Measurements from ENCODE around the gene RIN1.
"Not testable (repeated sequence)": the region's sequence is repeated elsewhere in the genome, so short reads cannot be mapped to it uniquely, and the experiment has no call there.

Gene RIN1

DNA sequence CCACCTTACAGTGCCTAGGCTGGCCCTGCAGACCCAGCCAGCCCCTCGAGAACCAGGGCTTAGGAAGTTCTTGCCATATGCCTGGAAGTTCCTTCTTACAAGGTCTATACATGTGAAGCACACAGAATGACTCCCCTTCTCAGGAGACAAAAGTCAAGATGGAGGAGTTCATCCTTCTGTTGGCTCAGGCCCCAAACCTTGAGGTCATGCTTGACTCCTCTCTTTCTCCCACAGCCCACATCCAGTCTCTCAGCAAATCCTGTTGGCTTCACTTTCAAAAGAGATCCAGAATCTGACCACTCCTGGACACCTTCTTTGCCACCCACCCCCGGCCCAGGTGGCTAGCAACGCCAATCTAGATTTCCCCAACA is 17.6 kb downstream of the RIN1 start:
- no peak for DNase-seq

GRCh38 chr11:66317723-66318599 is 18.3 kb downstream of the RIN1 start:
- DNase-seq = peak; percentile 84

DNA sequence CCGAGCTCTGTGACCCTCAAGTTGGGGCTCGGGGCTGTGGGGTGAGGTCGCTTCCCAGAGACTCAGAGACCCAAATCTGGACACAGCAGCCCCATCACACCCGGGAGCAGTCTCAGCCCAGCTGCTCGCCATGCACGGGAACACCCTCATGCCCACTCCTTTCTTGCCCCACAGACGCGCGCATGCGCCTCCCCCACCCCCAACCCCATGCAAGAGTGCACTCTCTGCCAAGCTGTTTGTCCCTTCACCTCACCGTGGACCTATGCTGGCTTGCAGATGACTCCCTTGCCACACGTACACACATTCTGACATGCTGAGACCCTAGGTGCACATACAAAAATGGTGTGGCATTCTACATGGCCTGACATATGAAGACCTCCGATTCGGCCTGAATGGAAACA is 18.9 kb downstream of the RIN1 start:
- peak; percentile 28 to 31 for DNase-seq

DNA sequence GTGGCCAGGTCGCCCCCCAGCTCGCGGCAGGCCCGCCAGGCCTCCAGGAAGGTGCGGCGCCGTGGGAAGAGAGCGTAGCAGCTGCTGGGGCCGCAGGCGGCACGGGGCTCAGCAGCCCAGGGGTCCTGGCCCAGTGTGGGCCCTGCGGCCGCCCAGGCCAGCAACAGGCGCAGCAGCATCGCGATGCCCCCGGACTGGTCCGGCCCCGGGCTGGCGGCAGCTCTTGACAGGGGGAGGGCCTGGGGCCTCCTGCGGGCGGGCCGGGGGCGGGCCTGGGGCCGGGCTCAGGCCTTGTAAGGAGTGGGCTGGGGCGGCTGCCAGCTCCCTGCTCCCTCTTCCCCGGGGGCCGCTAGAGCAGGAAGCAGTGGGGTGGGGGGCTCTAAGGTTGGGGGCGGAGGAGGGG is 19.4 kb downstream of the RIN1 start, which contains the start of gene CD248:
CD248 (minus strand) TSS at position 196 of the 403 bp plus-strand sequence; CDS start at position 179, 17 bp downstream.
- DNase-seq = no peak

- DNase-seq = no peak
These were observed 20.1 kb downstream of the RIN1 start for GRCh38 chr11:66315921-66316811.

- DNase-seq = no peak
These were observed 20.7 kb downstream of the RIN1 start for GRCh38 chr11:66315498-66315885.

DNA sequence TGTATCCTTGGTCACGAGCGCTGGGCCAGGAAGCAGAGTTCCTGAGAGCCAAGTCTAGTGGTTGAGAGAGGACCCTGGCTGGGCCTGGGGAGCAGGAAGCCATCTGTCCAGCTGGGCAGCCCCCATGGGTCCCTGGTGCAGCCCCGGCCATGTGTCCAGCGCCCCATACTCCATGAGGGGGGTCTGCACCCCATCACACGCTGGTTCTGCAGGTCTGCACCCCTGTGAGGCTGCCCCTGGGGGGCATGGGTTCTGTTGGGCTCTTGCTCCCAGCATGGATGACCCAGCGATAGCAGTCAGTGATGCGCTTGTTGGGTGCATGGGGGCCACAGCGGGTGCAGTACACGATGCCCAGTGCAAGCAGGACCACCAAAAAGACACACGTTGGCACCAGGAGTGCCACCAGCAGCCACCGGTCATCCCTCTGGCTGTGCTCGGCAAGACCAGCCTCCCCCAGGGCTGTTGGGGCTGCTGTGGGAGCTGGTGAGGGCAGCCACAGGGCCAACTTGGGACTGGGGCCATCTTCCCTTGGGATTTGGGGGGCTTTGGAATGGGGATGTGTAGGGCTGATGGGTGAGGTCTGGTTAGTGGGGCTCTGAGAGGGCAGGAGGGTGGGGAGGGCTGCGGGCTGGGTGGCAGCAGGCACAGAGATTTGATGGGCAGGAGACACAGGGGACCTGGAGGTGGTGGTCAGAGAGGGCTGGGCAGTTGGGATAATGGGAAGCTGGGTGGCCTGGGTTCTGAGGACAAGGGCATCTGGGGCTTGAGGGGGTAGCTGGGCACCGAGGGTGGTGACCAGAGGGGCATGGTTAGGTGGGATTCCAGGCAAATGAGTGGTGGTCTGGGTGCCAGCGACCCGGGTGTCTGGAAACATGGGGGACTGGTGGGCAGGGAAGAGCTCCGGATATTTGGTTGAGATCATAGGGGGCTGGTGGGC is 21.4 kb downstream of the RIN1 start:
- no peak for DNase-seq

DNA sequence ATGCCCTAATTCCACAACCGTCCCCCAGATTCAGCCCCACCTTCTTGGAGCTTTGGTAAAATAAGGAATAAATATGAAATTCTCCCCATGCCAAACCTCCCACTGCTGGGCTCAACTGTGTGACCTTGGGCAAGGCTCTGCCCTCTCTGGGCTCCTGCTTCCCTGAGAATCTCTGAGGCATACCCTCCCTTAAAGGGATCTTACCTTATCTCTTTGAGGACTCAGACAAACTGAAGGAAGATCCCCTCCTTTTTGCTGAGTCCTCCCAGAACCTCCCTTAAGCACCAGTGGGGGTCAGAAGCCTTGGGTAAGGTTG is 22.1 kb downstream of the RIN1 start:
- no peak for DNase-seq

- DNase-seq = no peak
These were observed 22.7 kb downstream of the RIN1 start for GRCh38 chr11:66313321-66314185.

DNA sequence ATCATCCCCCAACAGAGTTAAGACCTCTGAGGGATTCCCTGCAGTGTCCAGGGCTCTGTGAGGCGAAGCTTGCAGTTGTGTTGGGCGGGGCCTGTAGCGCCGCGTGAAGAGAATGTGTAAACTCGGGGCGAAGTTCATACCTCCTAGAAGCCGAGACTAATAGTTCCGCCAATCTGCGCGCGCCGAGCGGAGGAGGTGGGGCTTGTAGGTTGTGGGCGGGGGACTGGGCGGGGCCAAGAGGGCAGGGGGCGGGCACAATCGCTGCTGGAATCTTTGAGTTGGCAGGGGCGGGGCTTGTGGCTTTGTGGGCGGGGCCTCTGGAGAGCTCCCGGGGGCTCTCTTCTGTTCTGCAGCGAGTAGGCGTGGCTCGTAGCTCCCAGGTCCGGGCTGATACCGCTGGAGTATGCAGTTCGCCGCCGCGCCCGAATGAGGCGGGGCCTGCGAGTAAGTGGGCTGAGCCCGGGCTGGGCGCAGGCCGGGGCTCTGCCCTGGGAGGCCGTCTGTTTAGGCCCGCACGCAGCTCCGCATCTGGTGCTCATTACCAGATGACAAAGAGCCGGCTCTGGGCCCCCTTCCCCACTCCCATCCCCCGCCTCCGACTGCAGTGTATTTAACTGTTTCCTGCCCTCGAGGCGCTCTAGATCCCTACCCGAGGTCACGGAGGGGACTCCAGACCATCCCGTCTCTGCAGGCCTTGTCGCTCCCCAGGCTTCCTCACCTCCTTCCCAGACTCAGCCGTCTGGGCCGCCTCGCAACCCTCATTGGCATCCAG is 23.5 kb downstream of the RIN1 start:
- peak; percentile 95 to 99 for DNase-seq

DNA sequence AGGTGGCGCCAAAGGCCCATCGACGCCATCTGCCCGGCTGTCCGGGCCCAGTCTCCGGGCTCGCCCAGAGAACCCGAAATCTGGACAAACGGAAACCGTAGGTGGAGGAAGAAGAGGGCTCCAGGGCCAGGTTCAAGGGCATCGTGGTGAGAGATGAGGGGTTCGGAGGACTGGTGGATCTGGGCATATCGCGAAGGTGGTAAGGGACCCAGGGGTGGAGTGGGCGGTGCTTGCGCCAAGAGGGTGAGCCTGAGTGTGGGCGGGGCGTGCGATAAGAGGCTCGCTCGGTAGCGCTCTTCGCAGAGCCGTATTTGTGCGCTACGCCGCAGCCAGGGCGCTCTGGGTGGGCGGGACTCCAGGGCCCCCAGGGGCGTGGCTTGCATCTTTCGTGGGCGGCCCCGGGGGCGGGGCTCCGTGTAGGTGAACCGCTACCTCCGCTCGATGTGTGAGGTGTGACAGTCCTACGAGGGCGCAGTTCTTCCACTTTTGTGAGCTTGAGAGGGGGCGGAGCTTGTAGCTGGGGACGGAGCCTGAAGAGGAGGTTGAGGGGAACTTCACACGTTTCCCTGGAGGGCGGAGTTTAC is 24.2 kb downstream of the RIN1 start:
- peak; percentile 80 to 84 for DNase-seq

DNA sequence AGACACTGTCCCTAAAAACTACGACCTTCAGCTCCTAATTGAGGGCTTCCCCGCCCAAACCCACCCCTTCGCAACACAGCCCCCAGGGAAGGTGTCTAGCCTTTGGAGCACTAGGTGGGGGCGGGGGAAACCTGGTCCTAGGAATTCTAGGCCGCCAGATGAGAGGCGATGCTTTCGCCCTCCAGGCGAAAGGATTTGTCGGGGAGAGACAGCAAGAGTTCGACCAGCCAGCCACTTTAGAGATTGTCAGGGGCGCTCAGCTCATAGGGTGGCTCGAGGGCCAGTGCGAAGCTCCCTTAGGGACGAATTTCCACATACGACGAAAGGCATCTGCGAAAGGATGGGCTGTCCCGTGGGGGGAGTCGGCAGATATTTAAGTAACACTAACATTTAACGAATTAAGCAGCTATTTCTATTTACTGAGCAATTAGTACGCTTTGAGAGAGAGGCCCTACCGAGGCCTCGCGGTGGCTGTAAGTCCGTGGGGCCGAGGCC is 24.7 kb downstream of the RIN1 start:
- no peak for DNase-seq

GRCh38 chr11:66310803-66311440 is 25.3 kb downstream of the RIN1 start:
- not testable (repeated sequence) for DNase-seq

DNA sequence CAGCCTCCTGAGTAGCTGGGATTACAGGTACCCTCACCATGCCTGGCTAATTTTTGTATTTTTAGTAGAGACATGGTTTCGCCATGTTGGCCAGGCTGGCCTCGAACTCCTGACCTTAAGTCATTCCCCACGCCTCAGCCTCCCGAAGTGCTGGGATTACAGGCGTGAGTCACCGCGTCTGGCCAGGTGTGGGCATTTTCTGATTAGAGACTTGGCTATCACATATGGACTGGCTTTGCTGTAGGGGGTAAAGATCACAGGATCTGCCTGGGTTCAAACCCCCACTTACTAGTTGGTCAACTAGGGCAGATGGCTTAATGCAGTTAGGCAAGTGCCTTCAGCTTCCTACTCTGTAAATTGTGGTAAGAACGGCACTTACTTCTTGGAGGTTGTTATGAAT is 25.9 kb downstream of the RIN1 start:
- no peak for DNase-seq

DNA sequence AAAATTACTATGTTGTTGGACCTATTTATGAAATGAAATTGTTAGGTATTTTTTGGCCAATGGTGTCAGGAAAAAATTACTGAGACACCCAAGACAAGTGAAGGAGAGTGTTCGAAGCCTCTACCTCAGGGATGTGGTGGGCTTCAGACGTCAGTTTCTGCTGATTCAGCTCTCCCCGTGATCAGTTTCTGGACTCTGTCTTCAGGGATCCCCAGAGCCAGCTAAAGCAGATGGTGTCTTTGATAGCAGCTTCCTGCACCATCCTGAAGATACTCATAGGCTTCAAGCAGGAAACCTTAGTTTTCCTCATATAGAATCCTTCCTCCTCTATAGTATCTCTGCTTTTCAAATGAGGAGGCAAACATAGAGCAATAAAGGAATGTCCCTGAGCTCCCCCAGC is 26.8 kb downstream of the RIN1 start:
- DNase-seq = peak in 1 of 2 donors; percentile 51

DNA sequence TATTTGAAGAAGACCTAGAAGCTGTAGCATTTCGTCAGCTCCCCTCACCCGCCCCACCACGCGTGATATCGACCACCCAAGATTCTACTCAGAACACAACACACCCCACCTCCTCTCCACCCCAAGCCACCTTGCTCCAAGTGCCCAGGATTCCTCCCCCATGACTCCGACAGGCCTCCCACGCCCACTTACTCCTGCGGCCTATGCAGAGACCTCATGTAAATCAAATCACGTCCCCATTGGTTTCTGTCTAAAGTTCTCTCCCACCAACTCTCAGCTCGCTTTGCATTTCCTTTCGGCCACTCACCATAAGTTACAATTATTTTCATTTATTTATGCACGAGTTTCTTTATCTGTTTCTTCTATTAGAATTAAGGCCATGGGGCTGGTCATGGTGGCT is 33.6 kb downstream of the RIN1 start:
- no peak for DNase-seq

DNA sequence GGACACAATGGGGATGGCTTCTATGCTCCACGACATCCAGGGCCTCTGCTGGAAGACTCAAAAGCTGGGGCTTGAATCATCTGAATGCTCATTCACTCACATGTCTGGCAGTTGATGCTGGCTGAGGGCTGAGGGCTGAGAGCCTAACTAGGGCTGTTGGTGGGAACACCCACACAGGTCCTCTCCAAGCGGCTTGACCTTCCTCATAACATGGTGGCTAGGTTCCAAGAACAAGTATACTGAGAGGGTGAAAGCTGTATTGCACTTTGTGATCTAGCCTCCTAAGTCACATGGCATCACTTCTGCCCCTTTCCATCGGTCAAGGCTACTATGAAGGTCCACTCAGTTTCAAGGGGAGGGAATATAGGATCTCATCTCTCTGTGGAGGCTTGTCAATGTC is 37.0 kb downstream of the RIN1 start:
- peak; percentile 32 to 70 for DNase-seq

DNA sequence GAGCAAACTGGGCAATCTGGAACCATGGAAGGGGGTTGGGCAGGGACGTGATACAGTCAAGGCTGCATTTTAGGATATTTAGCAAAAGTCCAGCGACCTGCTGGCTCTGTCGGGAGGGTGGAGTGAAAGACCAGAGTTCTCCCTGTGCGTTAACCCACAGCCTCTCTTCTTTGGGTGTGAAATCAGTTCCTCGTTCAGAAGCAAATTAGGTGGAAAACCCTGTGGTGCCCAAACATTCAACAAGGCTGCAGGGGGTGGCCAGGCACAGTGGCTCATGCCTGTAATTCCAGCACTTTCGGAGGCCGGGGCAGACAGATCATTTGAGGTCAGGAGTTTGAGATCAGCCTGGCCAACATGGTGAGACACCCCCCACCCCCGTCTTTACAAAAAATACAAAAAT is 38.6 kb downstream of the RIN1 start:
- no peak for DNase-seq
